HCT116 (cell line): ENCODE data around the gene CDKN2B-AS1. TPM values are rescaled to one million over a fixed set of nuclear protein-coding genes. Genes with fewer than 3 reads are reported as not detected.

Experiments used
- ATAC-seq: fragments of 200-7000 bp; cut with Tn5 transposase; 2 replicates; pipeline ENCODE4 v1.9.1; 2020; ENCODE audit warnings: mild to moderate bottlenecking, moderate library complexity
- BruUV-seq: library from RNA; stranded (reverse); fragments of 400-500 nt; replicated peaks from 2 replicates; lab custom pipeline; 2021; lab: Mats Ljungman, UMichigan
- CTCF ChIA-PET: fragments of 300-600 bp; sonication (Branson Sonifier 250); formaldehyde crosslinking; loops from one replicate; lab custom pipeline; 2021; ENCODE audit warnings: antibody characterized with exemption; lab: Charles Lee
- POLR2A ChIA-PET: fragments of 300-600, 350-600 bp; sonication (Branson Sonifier 250); formaldehyde crosslinking; loops from one replicate; lab custom pipeline; 2021; ENCODE audit warnings: antibody characterized with exemption; lab: Charles Lee
- RAD21 ChIA-PET, 2 experiments: fragments of 300-600 bp; sonication (Branson Sonifier 250); formaldehyde crosslinking; loops; one replicate each; lab custom pipeline; 2023; ENCODE audit warnings: low total read pairs in 2 of 2; ENCODE audit not compliant: uncharacterized antibody in 2 of 2, unreplicated experiment in 2 of 2, low non-redundant PET in 1 of 2; lab: Charles Lee
- DNase-seq: peaks from one replicate; pipeline ENCODE4 v3.0.0-alpha.2; 2010; ENCODE audit warnings: low read depth, low spot score
- H2AFZ ChIP-seq: fragments of 200-600 bp; shearing (Covaris generic), sonication (generic); 2 replicates; pipeline ENCODE4 v1.6.1; 2017; ENCODE audit warnings: low read depth, mixed run types, mixed read lengths, antibody characterized with exemption, low read length; ENCODE audit not compliant: poor library complexity, severe bottlenecking
- H3K27ac ChIP-seq: 2 replicates; pipeline ENCODE4 v1.5.1; 2012; ENCODE audit warnings: low read depth, low read length
- H3K27me3 ChIP-seq: fragments of 200-600 bp; sonication (generic); 2 replicates; pipeline ENCODE4 v1.6.1; 2016; ENCODE audit warnings: mixed run types, low read length, mixed read lengths; ENCODE audit not compliant: insufficient read depth
- H3K36me3 ChIP-seq, 2 experiments: fragments of 200-500 bp in 1 of 2; fragments of 200-600 bp in 1 of 2; sonication (Bioruptor generic) in 1 of 2; sonication (generic) in 1 of 2; 2 replicates each; pipeline versions ENCODE4 v1.5.1 to v1.6.1; 2014 to 2016; ENCODE audit warnings: low read length in 2 of 2, inconsistent platforms in 1 of 2, mixed read lengths in 1 of 2, mixed run types in 1 of 2; ENCODE audit not compliant: insufficient read depth in 2 of 2, control insufficient read depth in 1 of 2
- H3K4me1 ChIP-seq, 2 experiments: fragments of 200-600 bp in 1 of 2; sonication (generic) in 1 of 2; 2 replicates each; pipeline versions ENCODE4 v1.5.1 to v1.6.1; 2012 to 2017; ENCODE audit warnings: low read length in 2 of 2, inconsistent platforms in 1 of 2, mild to moderate bottlenecking in 1 of 2, mixed read lengths in 1 of 2, mixed run types in 1 of 2, moderate library complexity in 1 of 2; ENCODE audit not compliant: insufficient read depth in 2 of 2, control insufficient read depth in 1 of 2
- H3K4me2 ChIP-seq: fragments of 200-600 bp; sonication (generic); 2 replicates; pipeline ENCODE4 v1.6.1; 2017; ENCODE audit warnings: mixed run types, low read length, mixed read lengths
- H3K4me3 ChIP-seq, 2 experiments: fragments of 200-600 bp in 1 of 2; sonication (generic) in 1 of 2; replicated peaks in 1 of 2; 2 replicates each; pipeline ENCODE4 v1.5.1; 2011 to 2016; ENCODE audit warnings: low read length in 2 of 2, control low read depth in 1 of 2, low read depth in 1 of 2, mild to moderate bottlenecking in 1 of 2, mixed read lengths in 1 of 2, mixed run types in 1 of 2
- H3K79me2 ChIP-seq: fragments of 200-600 bp; sonication (generic); 2 replicates; pipeline ENCODE4 v1.6.1; 2017; ENCODE audit warnings: mild to moderate bottlenecking, mixed run types, low read length, moderate library complexity, mixed read lengths; ENCODE audit not compliant: insufficient read depth
- H3K9ac ChIP-seq: fragments of 200-600 bp; sonication (generic); 2 replicates; pipeline ENCODE4 v1.6.1; 2016; ENCODE audit warnings: low read length, mixed read lengths
- H3K9me2 ChIP-seq: fragments of 200-600 bp; sonication (generic), shearing (Covaris generic); 2 replicates; pipeline ENCODE4 v1.6.1; 2017; ENCODE audit warnings: mixed run types, mild to moderate bottlenecking, moderate library complexity; ENCODE audit not compliant: insufficient read depth
- H3K9me3 ChIP-seq, 2 experiments: fragments of 200-500 bp in 1 of 2; fragments of 200-600 bp in 1 of 2; sonication (Bioruptor generic) in 1 of 2; sonication (generic) in 1 of 2; 2 replicates each; pipeline ENCODE4 v1.6.1; 2014 to 2017; ENCODE audit warnings: low read length in 2 of 2, mixed read lengths in 2 of 2, inconsistent platforms in 1 of 2, low read depth in 1 of 2, mild to moderate bottlenecking in 1 of 2, mixed run types in 1 of 2, moderate library complexity in 1 of 2; ENCODE audit not compliant: control insufficient read depth in 1 of 2, insufficient read depth in 1 of 2
- H4K20me1 ChIP-seq: fragments of 200-600 bp; sonication (generic), shearing (Covaris generic); 2 replicates; pipeline ENCODE4 v1.6.1; 2017; ENCODE audit warnings: mixed run types, mild to moderate bottlenecking, moderate library complexity; ENCODE audit not compliant: insufficient read depth
- ATF3 ChIP-seq: IDR thresholded peaks from 2 replicates; pipeline ENCODE4 v1.6.1; 2012
- CBX3 ChIP-seq: IDR thresholded peaks from 2 replicates; pipeline ENCODE4 v1.6.1; 2012; ENCODE audit warnings: low read depth
- CEBPB ChIP-seq: IDR thresholded peaks from 2 replicates; pipeline ENCODE4 v1.6.1; 2012; ENCODE audit warnings: low read depth
- EGR1 ChIP-seq: IDR thresholded peaks from 2 replicates; pipeline ENCODE4 v1.6.1; 2012; ENCODE audit warnings: low read depth
- EZH2phosphoT487 ChIP-seq: fragments of 200-600 bp; IDR thresholded peaks from 2 replicates; pipeline ENCODE4 v1.6.1; 2018; ENCODE audit warnings: antibody characterized with exemption, borderline replicate concordance
- FOSL1 ChIP-seq: IDR thresholded peaks from 2 replicates; pipeline ENCODE4 v1.6.1; 2012; ENCODE audit warnings: low read depth
- MAX ChIP-seq: IDR thresholded peaks from 2 replicates; pipeline ENCODE4 v1.6.1; 2012
- POLR2AphosphoS5 ChIP-seq: IDR thresholded peaks from 2 replicates; pipeline ENCODE4 v1.6.1; 2011; ENCODE audit warnings: mild to moderate bottlenecking, low read depth, low read length, moderate library complexity
- RAD21 ChIP-seq: IDR thresholded peaks from 2 replicates; pipeline ENCODE4 v1.6.1; 2012; ENCODE audit warnings: low read depth, mild to moderate bottlenecking
- REST ChIP-seq: IDR thresholded peaks from 2 replicates; pipeline ENCODE4 v1.6.1; 2012; ENCODE audit warnings: low read depth
- SIN3A ChIP-seq: IDR thresholded peaks from 2 replicates; pipeline ENCODE4 v1.6.1; 2012; ENCODE audit warnings: low read depth
- SP1 ChIP-seq: IDR thresholded peaks from 2 replicates; pipeline ENCODE4 v1.6.1; 2012; ENCODE audit warnings: low read depth
- TCF7L2 ChIP-seq: IDR thresholded peaks from 2 replicates; pipeline ENCODE4 v1.7.0; 2011; ENCODE audit warnings: borderline replicate concordance, inconsistent platforms; ENCODE audit not compliant: insufficient read depth, insufficient read length; ENCODE audit errors: extremely low read depth
- YY1 ChIP-seq: IDR thresholded peaks from 2 replicates; pipeline ENCODE4 v1.6.1; 2011; ENCODE audit warnings: low read length, low read depth, moderate library complexity, mild to moderate bottlenecking; ENCODE audit not compliant: insufficient replicate concordance; ENCODE audit errors: extremely low read depth
- ZBTB33 ChIP-seq: IDR thresholded peaks from 2 replicates; pipeline ENCODE4 v1.6.1; 2011; ENCODE audit warnings: mild to moderate bottlenecking, low read length, moderate library complexity; ENCODE audit not compliant: insufficient replicate concordance; ENCODE audit errors: extremely low read depth
- ZFX ChIP-seq: fragments of 450-650 bp; IDR thresholded peaks from 2 replicates; pipeline ENCODE4 v1.6.1; 2017
- intact Hi-C: fragments of 100-400 bp; cut with micrococcal nuclease; formaldehyde crosslinking; loops from 2 replicates; pipeline ENCODE4 v1.10.0; 2022
- total RNA-seq: library from RNA; stranded (reverse); gene quantifications from one replicate; pipeline ENCODE4 v1.2.1, GENCODE V29; 2021; ENCODE audit not compliant: unreplicated experiment

The CDKN2B-AS1 gene
- total RNA-seq, 1 experiment from 2014 or later: 1.7 TPM

- no peak for TF ChIP-seq TCF7L2
- no peak for TF ChIP-seq EGR1
- TF ChIP-seq ATF3: no peak
- TF ChIP-seq RAD21: no peak
- TF ChIP-seq, all 23 proteins: peak for 4
These were observed 567 bp upstream of the CDKN2B-AS1 start, which contains the start of gene CDKN2A (continued) for GRCh38 chr9:21993893-21994555.

- ATAC-seq (peak; percentile 72), DNase-seq (peak; percentile 56)
- intact Hi-C loops: no loop called here
- H3K4me1 ChIP-seq: peaks cover 4 to 19% of the 10 kb centered on the region in 2 experiments; a peak in 3 of 4 replicates
- TF ChIP-seq CBX3: no peak
- TF ChIP-seq SIN3A: peak; percentile 13; the same call in 1 of the 2 replicates
- TF ChIP-seq REST: no peak
- TF ChIP-seq ZBTB33: no peak
- TF ChIP-seq CEBPB: no peak
- TF ChIP-seq ZFX: no peak
- no peak for TF ChIP-seq EZH2phosphoT487
- TF ChIP-seq EGR1: no peak
- no peak for TF ChIP-seq SP1
- no peak for TF ChIP-seq YY1
- peak; percentile 96 for TF ChIP-seq TCF7L2
- no peak for TF ChIP-seq FOSL1
- TF ChIP-seq POLR2AphosphoS5: peak; percentile 37
- peak; percentile 29; the same call in 1 of the 2 replicates for TF ChIP-seq MAX
- peak overlapping the region; percentile 69 for H2AFZ ChIP-seq
- no peaks in the 10 kb centered on the region for H3K9me3 ChIP-seq
- peak overlapping the region; percentile 91 for H3K4me2 ChIP-seq
- peak overlapping the region; percentile 86 for H3K9ac ChIP-seq
- H3K4me3 ChIP-seq: peak overlapping the region; percentile 79 to 81
- ChIA-PET RAD21 (interaction anchor here (0.6 to 0.7 kb wide), 3 partner anchors 20 to 106 kb away, joined by 3 to 5 read pairs (median 4); no protein-coding TSS in a partner anchor), CTCF (interaction anchor here (0.7 to 3.2 kb wide), 5 partner anchors 14 to 249 kb away, joined by 3 to 36 read pairs (median 4); partner anchors contain the start of gene CDKN2B), POLR2A (interaction anchor here (0.6 to 1.4 kb wide), 4 partner anchors 13 to 46 kb away, joined by 3 to 5 read pairs (median 4); partner anchors contain the start of gene CDKN2B)
- peaks cover 56% of the 10 kb centered on the region for H3K79me2 ChIP-seq
- no peaks in the 10 kb centered on the region for H3K9me2 ChIP-seq
- H3K27me3 ChIP-seq: no peaks in the 10 kb centered on the region
- peak overlapping the region; percentile 89 for H3K27ac ChIP-seq
- no TSS peak for BruUV-seq
- no peaks in the 10 kb centered on the region for H4K20me1 ChIP-seq
- no peaks in the 10 kb centered on the region for H3K36me3 ChIP-seq
These were observed 545 bp downstream of the CDKN2B-AS1 start for GRCh38 chr9:21995006-21995665.
